AG08395 (cell line): ENCODE measurements around the gene SLFNL1.

Experiments
- DNase-seq: peaks from one replicate; pipeline ENCODE4 v3.0.0; 2012; ENCODE audit warnings: mixed read lengths, low spot score

The SLFNL1 gene

DNA sequence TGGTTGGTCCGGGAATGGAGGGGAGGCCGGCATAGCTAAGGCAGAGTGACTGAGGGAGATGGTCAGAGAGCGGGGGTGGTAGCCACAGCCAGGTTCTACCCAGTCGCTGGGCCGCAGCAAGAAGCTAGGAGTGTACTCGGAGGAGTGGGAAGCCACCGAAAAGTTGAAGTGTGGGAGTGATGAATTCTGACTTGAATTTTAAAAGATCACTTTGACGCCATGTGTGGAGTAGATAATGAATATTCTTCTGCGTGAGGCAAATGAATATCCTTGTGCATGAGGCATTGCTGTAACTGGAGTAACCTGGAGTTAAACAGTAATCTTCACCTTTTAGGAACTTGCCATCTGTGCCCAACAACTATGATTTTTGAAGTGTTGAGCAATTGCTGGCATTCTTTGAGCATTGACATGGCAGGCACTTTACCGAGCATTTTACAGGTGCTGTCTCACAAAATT, 35.2 kb downstream of the SLFNL1 start:
- DNase-seq: no peak

DNA sequence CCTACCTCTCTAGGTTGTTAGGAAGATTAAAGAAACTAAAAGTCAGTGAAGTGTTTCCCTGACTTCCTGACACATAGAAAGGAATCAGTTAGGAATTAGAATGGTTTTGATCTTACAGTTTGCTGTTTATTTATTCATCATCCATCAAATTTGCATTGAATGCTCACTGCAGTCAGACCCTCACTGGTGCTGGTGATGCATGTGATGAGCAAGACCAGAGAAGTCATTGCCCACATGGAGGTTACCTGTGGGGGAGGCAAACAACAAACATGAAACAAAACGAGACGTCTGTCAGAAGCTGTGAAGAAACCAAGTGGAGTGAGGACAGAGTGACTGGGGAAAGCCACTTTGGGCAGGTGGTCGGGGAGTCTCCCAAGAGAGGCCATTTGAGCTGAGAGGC, 35.6 kb downstream of the SLFNL1 start:
- no peak for DNase-seq

DNA sequence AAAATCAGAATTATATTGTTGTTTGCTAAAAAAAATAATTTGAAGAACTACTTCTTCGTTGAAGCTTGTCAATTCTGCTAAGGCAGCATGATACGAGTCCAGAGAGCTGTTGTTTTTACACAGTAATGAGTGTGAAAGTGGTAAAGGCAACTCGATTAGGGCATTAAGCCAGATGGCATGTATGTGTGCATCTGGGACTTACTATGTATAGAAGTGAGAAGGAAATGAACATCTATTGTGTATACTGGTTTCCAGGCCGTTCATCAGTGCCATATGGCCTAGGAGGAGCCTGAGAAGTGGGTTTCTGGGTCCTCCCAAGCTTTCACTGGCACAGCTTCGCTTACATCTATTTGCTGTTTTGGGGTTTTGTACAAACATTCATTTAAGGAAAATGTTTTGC, 36.4 kb downstream of the SLFNL1 start:
- DNase-seq: no peak

DNA sequence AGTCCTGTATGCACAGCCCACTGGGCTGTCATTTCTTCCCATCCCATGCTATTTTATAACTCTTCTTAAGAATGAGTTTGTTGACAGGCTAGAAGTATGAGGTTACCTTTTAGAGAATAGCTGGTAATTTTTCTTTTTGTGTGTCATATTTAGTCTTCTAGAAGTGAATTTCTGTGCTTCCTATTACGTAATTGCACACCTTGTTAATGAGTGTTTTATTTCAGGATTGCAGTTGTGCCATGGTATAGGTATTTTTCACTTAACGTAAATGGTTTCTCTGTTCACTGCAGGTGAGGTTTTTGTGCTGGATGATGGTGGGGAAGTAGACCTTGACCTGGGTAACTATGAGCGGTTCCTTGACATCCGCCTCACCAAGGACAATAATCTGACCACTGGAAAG, 37.0 kb downstream of the SLFNL1 start:
- no peak for DNase-seq

DNA sequence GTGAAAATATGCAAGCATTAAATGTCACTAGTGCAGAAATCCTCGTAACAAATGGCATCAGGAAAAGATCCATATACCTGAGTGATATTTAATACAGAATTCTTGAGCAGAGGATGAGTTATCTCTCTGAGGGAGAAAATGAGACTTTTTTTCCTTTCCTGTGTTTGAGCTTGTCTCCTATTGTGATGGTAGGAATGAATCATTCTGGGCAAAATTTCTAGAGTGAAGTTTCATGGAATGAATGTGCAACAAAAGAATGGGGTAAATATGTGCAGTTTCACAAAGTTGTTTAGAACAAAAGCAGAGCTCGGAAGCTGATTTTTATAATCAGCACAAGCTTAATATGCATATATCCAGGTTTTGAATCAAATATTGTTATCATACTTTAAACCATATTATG, 37.5 kb downstream of the SLFNL1 start:
- DNase-seq: peak; percentile 51

DNA sequence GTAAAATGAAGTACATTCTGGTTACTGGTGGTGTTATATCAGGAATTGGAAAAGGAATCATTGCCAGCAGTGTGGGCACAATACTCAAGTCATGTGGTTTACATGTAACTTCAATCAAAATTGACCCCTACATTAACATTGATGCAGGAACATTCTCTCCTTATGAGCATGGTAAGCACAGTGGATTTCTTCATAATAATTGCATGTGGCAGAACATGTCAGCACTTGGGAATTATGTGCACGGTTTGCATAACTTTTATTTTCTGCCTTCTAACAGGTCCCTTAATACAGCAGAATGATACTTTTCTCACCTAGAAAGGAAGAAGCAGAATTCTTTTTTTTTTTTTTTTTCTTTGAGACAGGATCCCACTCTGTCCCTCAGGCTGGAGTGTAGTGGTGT, 38.2 kb downstream of the SLFNL1 start:
- no peak for DNase-seq

DNA sequence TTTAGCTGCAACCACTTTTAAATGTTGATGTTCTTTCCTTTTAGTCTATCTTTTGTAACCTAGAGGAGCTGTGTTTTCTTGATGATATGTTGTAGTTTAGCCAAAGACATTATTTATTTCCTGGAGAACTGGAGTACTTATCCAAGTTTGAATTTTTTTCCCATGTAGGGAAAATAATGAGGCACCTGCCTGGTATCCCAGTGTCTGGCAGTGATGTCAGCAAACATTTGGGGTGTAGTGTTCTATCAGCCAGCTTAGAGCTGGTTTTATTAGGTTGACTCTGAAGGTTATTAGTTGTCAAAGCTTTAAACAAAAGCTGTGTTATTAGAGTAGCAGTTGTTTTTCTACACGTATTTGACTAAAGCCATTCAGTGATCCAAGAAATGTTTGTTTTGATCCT, 38.8 kb downstream of the SLFNL1 start:
- no peak for DNase-seq

DNA sequence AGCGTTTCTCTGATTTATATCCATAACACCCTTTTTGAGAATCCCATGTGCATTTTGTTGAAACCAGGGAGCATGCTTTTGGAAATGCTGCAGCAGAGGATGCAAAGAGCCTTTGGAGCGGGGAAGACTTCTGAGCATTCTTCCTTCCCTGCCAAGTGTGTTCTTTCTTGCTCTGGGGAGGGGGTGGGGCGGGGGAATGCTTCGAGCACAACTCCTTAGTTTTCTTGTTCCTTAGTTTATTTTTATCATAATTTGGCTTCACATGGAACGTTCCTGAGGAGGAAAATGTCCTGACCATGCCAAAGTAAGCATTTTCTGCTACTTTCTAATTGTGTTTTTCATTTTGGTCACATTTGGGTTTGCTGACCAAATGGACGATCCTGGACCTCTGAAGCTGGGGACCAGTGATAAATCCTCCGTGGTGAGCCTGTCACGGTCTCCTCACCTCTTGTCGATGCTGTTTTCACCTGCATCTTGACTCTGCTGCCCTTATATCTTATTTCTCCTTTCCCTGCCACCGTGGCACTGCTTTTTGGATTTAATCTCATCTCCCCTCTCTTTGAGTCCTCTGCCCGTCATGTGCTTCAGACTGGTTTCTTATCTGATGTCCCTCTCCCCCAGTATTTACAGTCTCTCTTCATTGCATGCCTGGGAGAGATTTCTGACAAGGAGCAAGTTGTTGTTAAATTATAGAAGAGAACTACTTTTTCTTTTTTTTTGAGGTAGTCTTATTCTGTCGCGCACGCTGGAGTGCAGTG, 39.7 kb downstream of the SLFNL1 start:
- DNase-seq: no peak

DNA sequence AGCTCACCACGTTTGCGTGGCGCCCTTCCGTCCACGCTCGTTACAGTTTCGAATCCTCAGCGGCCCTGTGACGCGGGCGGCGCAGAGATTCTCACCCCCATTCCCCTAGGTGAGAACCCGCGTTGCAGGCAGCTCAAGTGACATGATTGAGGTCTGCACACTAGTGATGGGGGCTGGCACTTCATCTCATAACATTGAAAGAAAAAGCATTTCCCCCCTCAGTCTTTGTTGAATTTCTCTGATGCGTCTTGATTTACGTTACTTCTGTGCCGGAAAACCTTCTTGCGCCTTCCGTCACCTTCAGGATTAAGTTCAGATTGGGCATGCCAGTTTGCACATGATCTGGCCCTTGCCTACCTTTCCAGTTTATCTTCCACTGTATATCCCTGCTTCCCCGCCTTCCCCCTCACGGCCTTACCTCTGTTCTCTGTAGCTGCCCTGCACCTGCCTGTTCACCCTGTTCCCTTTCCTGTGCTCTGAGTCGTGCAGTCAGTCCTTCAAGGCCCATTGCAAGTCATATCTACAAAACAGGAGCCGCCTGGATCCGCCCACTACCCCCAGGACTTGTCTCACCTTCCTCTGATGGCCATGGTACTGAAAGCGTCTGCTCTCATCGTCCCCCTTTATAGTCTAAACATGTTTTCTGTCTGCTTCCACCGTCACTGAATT, 40.9 kb downstream of the SLFNL1 start:
- DNase-seq: no peak

DNA sequence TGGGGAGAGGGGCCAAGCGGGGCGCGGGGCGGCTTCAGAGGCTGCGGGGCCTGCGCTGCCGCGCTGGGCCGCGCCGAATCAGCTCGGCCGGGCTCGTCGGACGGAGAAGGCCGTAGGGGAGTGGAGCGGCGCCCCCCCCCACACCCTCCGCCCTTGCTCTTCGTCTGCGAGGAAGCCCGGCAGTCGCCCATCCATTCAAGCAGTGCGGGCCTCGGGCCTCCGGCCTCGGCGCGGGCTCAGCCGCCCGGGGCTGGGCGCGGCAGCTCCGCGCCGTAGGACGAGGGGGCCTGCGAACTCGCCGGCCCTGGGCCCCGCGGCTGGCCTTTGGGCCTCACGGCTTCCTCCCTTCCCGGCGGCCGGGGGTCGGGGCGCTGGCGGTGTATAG, 41.5 kb downstream of the SLFNL1 start:
- DNase-seq: no peak

DNA sequence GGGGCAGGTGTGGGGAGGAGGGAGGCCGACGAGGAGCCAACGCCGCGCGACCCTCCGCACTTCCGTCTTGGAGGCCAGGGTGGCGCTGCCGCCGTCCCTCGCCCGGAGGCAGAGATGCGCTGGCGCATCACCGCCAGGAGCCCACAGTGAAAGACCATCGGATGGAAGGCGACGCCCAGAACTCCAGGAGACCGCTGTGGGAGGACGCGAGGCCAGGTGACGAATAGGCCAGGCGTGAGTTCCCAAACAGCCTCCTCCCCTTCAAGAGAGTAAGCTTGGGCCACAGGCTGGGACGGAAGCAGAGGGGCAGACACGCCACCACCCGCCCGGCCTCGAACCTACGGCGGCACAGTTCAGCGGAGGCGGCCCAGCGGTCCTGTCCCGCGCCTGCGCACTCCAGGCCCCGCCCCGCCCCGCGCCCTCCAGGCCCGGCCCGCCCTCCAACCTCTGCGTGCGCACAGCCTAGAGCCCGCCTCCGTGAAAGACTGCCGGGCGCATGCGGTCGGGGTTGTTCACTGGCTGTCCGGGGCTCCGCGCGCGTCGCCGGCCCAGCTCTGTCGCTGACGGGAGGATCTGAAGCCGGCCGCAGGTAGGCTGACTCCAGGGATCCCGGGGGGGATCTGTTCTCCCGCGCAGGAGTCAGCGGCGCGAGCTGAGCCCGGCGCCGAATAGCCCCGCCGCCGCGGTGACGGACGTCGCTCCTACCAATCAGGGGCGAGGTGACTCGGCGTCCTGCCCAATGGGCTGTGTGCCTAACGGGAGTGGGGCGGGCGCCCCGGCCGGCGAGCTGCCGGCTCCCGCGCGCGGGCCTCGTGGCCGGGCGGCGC, 42.1 kb downstream of the SLFNL1 start, which contains the start of gene CTPS1:
Gene CTPS1 (plus strand): TSS at position 456 of the 827 bp plus-strand sequence. CDS start 3,595 bp downstream, outside the sequence.
- DNase-seq: peak; percentile 98

DNA sequence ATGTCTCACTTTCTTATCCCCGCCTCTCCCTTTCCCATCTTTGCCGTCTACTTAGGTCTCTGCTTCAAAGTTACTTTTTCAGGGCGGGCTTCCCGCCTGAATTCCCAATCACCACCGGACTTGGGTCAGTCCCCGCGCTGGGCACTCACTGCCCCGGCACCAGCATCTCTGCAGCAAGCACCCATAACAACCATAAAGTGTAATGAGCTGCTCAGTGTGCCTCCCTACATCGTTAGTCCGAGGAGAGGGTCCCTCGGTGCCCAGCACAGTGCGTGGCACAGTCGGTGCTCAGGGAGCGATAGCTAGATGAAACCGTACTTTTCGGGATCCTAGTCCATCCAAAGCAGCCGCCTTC, 42.7 kb downstream of the SLFNL1 start:
- no peak for DNase-seq

DNA sequence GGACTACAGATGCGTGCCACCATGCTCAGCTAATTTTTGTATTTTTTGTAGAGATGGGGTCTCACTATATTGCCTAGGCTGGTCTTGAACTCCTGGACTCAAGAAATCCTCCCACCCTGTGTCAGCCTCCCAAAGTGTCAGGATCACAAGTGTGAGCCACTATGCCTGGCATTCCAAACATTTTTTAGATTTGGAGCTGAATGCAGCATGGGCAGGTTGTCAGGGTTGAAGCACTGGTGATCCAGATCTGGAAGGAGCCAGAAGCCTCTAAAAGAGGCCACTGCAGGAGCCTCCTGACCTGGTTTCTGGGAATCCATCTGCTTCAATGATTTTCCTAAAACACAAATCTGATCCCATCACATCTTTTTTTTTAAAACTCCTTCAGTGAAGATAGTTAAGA, 43.8 kb downstream of the SLFNL1 start:
- no peak for DNase-seq

DNA sequence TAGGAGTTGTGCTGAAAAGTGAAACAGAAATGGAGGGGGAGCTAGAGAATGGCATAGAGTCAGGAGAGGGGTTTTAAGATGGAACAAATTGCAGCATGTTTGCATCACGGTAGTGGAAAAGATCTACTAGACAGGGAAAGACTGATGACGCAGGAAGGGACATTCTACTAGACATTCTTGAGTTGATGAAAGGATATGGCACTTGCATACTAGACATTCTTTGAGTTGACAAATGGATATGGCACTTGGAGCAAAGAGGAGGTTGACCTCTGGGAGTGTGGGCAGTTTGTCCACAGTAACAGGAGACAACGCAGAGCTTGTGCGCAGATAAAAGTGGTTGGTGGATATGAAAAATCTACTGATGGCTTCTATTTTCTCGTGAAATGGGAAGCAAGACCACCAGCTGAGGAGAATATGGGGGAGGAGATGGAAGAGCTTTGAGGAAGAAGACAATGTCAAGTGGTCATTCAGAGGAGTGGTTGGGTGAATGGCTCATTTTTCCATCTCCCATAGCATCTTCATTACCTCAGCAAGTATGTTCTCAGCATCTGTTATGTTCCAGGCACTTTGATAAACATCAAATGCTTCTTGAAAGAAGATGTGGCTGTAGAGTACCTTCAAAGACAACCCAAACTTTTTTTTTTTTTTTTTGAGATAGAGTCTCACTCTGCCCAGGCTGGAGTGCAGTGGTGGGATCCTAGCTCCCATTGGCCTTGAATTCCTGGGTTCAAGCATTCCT, 44.4 kb downstream of the SLFNL1 start:
- peak; percentile 38 for DNase-seq

DNA sequence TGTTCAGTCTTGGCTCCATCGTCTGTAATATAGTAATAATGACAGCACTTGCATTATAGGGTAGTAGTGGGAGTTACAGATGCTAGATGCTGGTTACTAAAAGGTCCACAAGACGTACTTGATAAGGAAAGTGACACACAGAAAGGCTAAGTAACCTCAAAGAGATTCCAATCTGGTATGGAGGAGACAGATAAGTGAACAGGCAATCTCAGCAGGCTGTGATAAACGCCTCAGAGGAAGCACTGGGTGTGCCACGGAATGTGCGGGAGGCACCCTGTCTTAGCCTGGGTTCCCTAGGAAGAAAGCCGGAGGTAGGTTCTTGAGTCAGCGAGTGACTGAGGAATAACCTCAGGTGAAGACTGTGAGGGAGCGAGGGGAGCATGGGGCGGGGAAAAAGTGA, 46.6 kb downstream of the SLFNL1 start:
- DNase-seq: no peak

DNA sequence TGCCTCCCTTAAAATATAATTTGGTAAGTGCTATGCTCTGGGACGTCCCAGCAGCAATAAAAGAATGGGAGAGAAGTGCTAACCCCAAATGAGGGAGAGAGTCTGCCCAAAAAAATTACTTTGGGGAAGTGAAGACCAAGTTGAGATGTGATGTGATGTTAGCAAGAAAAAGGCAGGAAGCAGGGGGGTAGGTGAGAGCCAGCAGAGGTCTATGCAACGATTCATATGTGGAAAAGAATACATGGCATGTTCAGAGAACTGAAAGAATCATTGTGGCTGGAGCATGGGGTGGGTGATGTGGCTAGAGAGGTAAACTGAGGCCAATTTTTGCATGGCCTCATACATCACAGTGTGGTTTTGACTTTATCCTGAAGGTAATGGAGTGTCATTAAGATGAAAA, 47.6 kb downstream of the SLFNL1 start:
- no peak for DNase-seq

DNA sequence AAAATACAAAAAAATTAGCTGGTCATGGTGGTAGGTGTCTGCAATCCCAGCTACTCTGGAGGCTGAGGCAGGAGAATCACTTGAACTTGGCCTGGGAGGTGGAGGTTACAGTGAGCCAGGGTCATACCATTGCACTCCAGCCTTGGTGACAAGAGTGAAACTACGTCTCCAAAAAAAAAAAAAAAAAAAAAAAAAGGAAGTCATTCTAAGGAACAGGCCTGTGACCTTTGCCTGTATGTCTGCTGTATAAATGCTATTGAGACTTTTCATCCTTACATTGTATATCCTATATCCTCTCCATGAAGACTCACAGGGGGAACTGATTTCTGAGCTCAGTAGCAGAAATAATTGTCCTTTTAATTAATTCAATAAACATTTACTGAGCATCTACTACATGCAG, 49.6 kb downstream of the SLFNL1 start:
- DNase-seq: no peak

DNA sequence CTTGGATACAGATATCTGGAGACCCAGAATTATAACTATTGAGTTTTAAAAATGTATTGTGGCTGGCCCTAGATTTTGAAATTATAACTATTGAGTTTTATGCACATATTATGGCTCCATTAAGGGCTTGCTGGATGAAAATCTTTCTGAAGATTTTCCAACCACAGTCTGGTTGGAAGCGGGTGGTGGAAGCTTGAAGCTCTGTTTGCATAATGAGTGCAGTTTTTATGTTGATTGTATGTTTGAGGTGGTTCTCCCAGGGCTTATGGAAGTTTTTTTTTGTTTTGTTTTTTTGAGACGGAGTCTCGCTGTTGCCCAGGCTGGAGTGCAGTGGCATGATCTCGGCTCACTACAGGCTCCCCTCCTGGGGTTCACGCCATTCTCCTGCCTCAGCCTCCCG, 52.1 kb downstream of the SLFNL1 start:
- DNase-seq: no peak

DNA sequence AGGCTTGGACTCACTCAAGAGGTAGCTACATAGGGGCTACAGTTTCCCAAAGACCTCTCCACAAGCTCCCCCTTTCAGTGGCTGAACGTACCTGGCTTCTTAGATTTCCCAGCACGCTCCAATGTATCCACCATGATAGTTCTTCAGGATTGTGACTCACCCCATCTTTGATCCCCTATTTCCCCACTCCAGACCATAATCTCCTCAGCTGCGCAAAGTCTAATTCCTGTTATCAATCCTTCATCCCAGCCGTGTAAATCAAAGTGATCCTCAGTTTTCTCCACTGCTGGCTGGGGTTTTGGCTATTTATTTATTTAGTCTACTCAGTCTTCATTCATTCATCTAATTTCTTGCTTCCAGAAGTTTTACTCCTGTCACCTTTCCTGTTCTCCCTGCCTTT, 55.1 kb downstream of the SLFNL1 start:
- no peak for DNase-seq
